Common myeloid progenitor, CD34-positive (primary cell): ENCODE measurements around the gene SKP1.
A peak's percentile ranks its signal among the peaks of the same experiment; 100 is the strongest.

Experiments
- CTCF ChIA-PET: fragments of 350-600 bp; sonication (Branson Sonifier 250); formaldehyde crosslinking; loops from one replicate; lab custom pipeline; 2021; ENCODE audit warnings: antibody characterized with exemption; lab: Charles Lee
- POLR2A ChIA-PET: fragments of 350-600 bp; sonication (Branson Sonifier 250); formaldehyde crosslinking; loops from one replicate; lab custom pipeline; 2021; ENCODE audit warnings: antibody characterized with exemption; lab: Charles Lee
- DNase-seq, 3 donors: peaks; one replicate each; pipeline versions ENCODE4 v3.0.0 to v3.0.0-alpha.2; 2013
- H3K27ac ChIP-seq, 2 experiments: 1 replicate in 1 of 2; 2 replicates in 1 of 2; pipeline ENCODE4 v1.7.0; 2013; ENCODE audit warnings: inconsistent platforms in 2 of 2, low read length in 2 of 2, mild to moderate bottlenecking in 2 of 2, low read depth in 1 of 2, moderate library complexity in 1 of 2; ENCODE audit not compliant: severe bottlenecking in 2 of 2, insufficient read depth in 1 of 2, poor library complexity in 1 of 2
- H3K27me3 ChIP-seq, 5 experiments: replicated peaks in 2 of 5; 1 replicate in 3 of 5; 2 replicates in 2 of 5; pipeline versions ENCODE4 v1.6.1 to v1.7.0; 2013; ENCODE audit warnings: low read length in 4 of 5, mild to moderate bottlenecking in 2 of 5, moderate library complexity in 2 of 5, inconsistent platforms in 1 of 5; ENCODE audit not compliant: insufficient read depth in 5 of 5, control insufficient read depth in 4 of 5
- H3K36me3 ChIP-seq, 4 experiments: 1 replicate in 2 of 4; 2 replicates in 2 of 4; pipeline versions ENCODE4 v1.6.1 to v1.7.0; 2013; ENCODE audit warnings: low read length in 3 of 4, control low read depth in 1 of 4, mild to moderate bottlenecking in 1 of 4; ENCODE audit not compliant: control insufficient read depth in 4 of 4, insufficient read depth in 4 of 4
- H3K4me1 ChIP-seq, 4 experiments: 1 replicate in 3 of 4; 2 replicates in 1 of 4; pipeline versions ENCODE4 v1.6.1 to v1.7.1; 2013; ENCODE audit warnings: low read length in 3 of 4, mild to moderate bottlenecking in 3 of 4, control low read depth in 1 of 4, inconsistent platforms in 1 of 4, moderate library complexity in 1 of 4; ENCODE audit not compliant: control insufficient read depth in 4 of 4, insufficient read depth in 4 of 4; ENCODE audit errors: control extremely low read depth in 1 of 4
- H3K4me3 ChIP-seq, 7 experiments: 1 replicate in 4 of 7; 2 replicates in 3 of 7; pipeline versions ENCODE4 v1.5.1 to v1.7.0; 2013; ENCODE audit warnings: mild to moderate bottlenecking in 7 of 7, low read length in 6 of 7, moderate library complexity in 6 of 7, inconsistent platforms in 2 of 7, low read depth in 2 of 7, control low read depth in 1 of 7; ENCODE audit not compliant: insufficient read depth in 4 of 7, control insufficient read depth in 1 of 7; ENCODE audit errors: extremely low read depth in 1 of 7
- H3K9me3 ChIP-seq, 5 experiments: 1 replicate in 4 of 5; 2 replicates in 1 of 5; pipeline versions ENCODE4 v1.6.1 to v1.7.1; 2013; ENCODE audit warnings: low read length in 4 of 5, mild to moderate bottlenecking in 2 of 5, inconsistent platforms in 1 of 5, low read depth in 1 of 5, moderate library complexity in 1 of 5; ENCODE audit not compliant: control insufficient read depth in 4 of 5, insufficient read depth in 2 of 5; ENCODE audit errors: control extremely low read depth in 1 of 5
- WGBS: methylation state at CpG from one replicate; pipeline ENCODE4 v1.1.5; 2013; ENCODE audit not compliant: insufficient coverage; 5-methylcytosine and 5-hydroxymethylcytosine counted together

The SKP1 gene

GRCh38 chr5:134143944-134144941, 32.5 kb downstream of the SKP1 start:
- 96% methylated on average over 9 of the region's 10 CpGs for WGBS
- Histone ChIP-seq H3K36me3 (peaks cover 3 to 66% (median 45%) of the 10 kb centered on the region in 4 experiments), H3K4me1 (peaks cover 2 to 20% (median 19%) of the 10 kb centered on the region in 4 experiments), H3K9me3 (no peaks in the 10 kb centered on the region), H3K27ac (no peak overlapping the region), H3K27me3 (no peaks in the 10 kb centered on the region), H3K4me3 (no peak overlapping the region)
- POLR2A ChIA-PET, result interaction anchor here (1.0 kb wide), 1 partner anchor 103 kb away, joined by 3 read pairs; no protein-coding TSS in a partner anchor
- CTCF ChIA-PET, result interaction anchor here (0.8 to 8.8 kb wide), 10 partner anchors 8 to 149 kb away, joined by 3 to 70 read pairs (median 7); no protein-coding TSS in a partner anchor
- DNase-seq, result no peak

- CTCF ChIA-PET, result interaction anchor here (0.8 to 8.8 kb wide), 10 partner anchors 9 to 150 kb away, joined by 3 to 70 read pairs (median 7); partner anchors contain the start of gene TCF7
- Histone ChIP-seq H3K27me3 (no peaks in the 10 kb centered on the region), H3K4me1 (peaks cover 2 to 28% (median 26%) of the 10 kb centered on the region in 4 experiments), H3K27ac (no peak overlapping the region), H3K36me3 (peaks cover 0 to 60% (median 40%) of the 10 kb centered on the region in 4 experiments), H3K4me3 (no peak overlapping the region), H3K9me3 (no peaks in the 10 kb centered on the region)
- POLR2A ChIA-PET, result interaction anchor here (1.0 kb wide), 1 partner anchor 102 kb away, joined by 3 read pairs; no protein-coding TSS in a partner anchor
- no peak for DNase-seq
- WGBS, result 100% methylated on average over 1 of the region's 5 CpGs
These were observed 33.3 kb downstream of the SKP1 start for GRCh38 chr5:134143431-134143830.

- Histone ChIP-seq H3K4me1 (peaks cover 2 to 35% (median 33%) of the 10 kb centered on the region in 4 experiments), H3K36me3 (peaks cover 0 to 56% (median 37%) of the 10 kb centered on the region in 4 experiments), H3K4me3 (no peak overlapping the region), H3K9me3 (no peaks in the 10 kb centered on the region), H3K27ac (no peak overlapping the region), H3K27me3 (no peaks in the 10 kb centered on the region)
- no peak for DNase-seq
- ChIA-PET CTCF (interaction anchor here (0.9 to 11.2 kb wide), 9 partner anchors 7 to 99 kb away, joined by 3 to 167 read pairs (median 8); partner anchors contain the start of gene TCF7), POLR2A (no interaction called here)
- 97% methylated on average over 12 of the region's 12 CpGs for WGBS
These were observed 33.9 kb downstream of the SKP1 start for GRCh38 chr5:134142806-134143205.

- Histone ChIP-seq H3K4me3 (no peak overlapping the region), H3K27ac (no peak overlapping the region), H3K4me1 (peaks cover 2 to 41% (median 38%) of the 10 kb centered on the region in 4 experiments), H3K27me3 (no peaks in the 10 kb centered on the region), H3K36me3 (peaks cover 0 to 52% (median 33%) of the 10 kb centered on the region in 4 experiments), H3K9me3 (no peaks in the 10 kb centered on the region)
- ChIA-PET POLR2A (no interaction called here), CTCF (interaction anchor here (0.6 to 11.2 kb wide), 11 partner anchors 8 to 124 kb away, joined by 3 to 167 read pairs (median 15); partner anchors contain the start of gene TCF7)
- no peak for DNase-seq
- 100% methylated on average over 2 of the region's 5 CpGs for WGBS
These were observed 34.7 kb downstream of the SKP1 start for GRCh38 chr5:134142052-134142451.

- Histone ChIP-seq H3K4me1 (peaks cover 2 to 41% (median 39%) of the 10 kb centered on the region in 4 experiments), H3K9me3 (no peaks in the 10 kb centered on the region), H3K36me3 (peaks cover 0 to 52% (median 35%) of the 10 kb centered on the region in 4 experiments), H3K27me3 (no peaks in the 10 kb centered on the region), H3K4me3 (no peak overlapping the region), H3K27ac (no peak overlapping the region)
- CTCF ChIA-PET, result interaction anchor here (0.6 to 11.2 kb wide), 20 partner anchors 8 to 148 kb away, joined by 3 to 167 read pairs (median 6); partner anchors contain the start of gene TCF7
- POLR2A ChIA-PET, result interaction anchor here (0.5 to 1.8 kb wide), 4 partner anchors 13 to 1332 kb away, joined by 3 to 8 read pairs (median 4); no protein-coding TSS in a partner anchor
- DNase-seq, result peak in 2 of 3 donors; percentile 56
- WGBS, result 90% methylated on average over 9 of the region's 9 CpGs
These were observed 35.3 kb downstream of the SKP1 start for GRCh38 chr5:134141331-134142050.

- peaks cover 0 to 54% (median 37%) of the 10 kb centered on the region in 4 experiments for H3K36me3 ChIP-seq
- no peaks in the 10 kb centered on the region for H3K27me3 ChIP-seq
- no peak overlapping the region for H3K27ac ChIP-seq
- 28% methylated on average over 8 of the region's 8 CpGs for WGBS
- ChIA-PET POLR2A (interaction anchor here (1.3 to 1.8 kb wide), 4 partner anchors 11 to 101 kb away, joined by 3 to 8 read pairs (median 6); no protein-coding TSS in a partner anchor), CTCF (interaction anchor here (0.6 to 11.2 kb wide), 26 partner anchors 8 to 153 kb away, joined by 3 to 167 read pairs (median 5); partner anchors contain the start of gene TCF7)
- H3K4me1 ChIP-seq, result peaks cover 2 to 45% (median 39%) of the 10 kb centered on the region in 4 experiments
- H3K9me3 ChIP-seq, result no peaks in the 10 kb centered on the region
- peak overlapping the region in 1 of 7 experiments; percentile 28 for H3K4me3 ChIP-seq
- DNase-seq, result peak; percentile 59 to 79 (median 78)
These were observed 36.1 kb downstream of the SKP1 start for GRCh38 chr5:134140530-134141201.
